Ovary (tissue), 9 donors: ENCODE data around the gene FGFRL1. TPM values are rescaled to one million over a fixed set of nuclear protein-coding genes. Genes with fewer than 3 reads are reported as not detected.

ENCODE experiments used
- DNase-seq, 5 donors: peaks; one replicate each; pipeline ENCODE4 v3.0.0-alpha.2; 2019 to 2020
- H3K27ac ChIP-seq, 2 donors: fragments of 200-600 bp; one replicate each; pipeline versions ENCODE4 v1.5.1 to v1.8.0; 2019 to 2022
- H3K27me3 ChIP-seq: fragments of 200-600 bp; one replicate; pipeline ENCODE4 v1.8.0; 2022
- H3K36me3 ChIP-seq: fragments of 200-600 bp; sonication (generic); one replicate; pipeline ENCODE4 v1.5.1; 2019
- H3K4me1 ChIP-seq: one replicate; pipeline ENCODE4 v1.8.1; 2013; ENCODE audit warnings: mild to moderate bottlenecking, moderate library complexity; ENCODE audit not compliant: insufficient read depth
- H3K4me3 ChIP-seq: fragments of 200-600 bp; sonication (generic); one replicate; pipeline ENCODE4 v1.5.1; 2017
- H3K9me3 ChIP-seq, 2 donors: fragments of 200-600 bp in 1 of 2; sonication (generic) in 1 of 2; one replicate each; pipeline versions ENCODE4 v1.5.1 to v1.8.1; 2013 to 2019; ENCODE audit warnings: mild to moderate bottlenecking in 1 of 2, moderate library complexity in 1 of 2
- EP300 ChIP-seq: sonication (generic); formaldehyde crosslinking; IDR thresholded peaks from one replicate; pipeline ENCODE4 v1.6.1; 2017; ENCODE audit warnings: antibody characterized with exemption
- POLR2A ChIP-seq: fragments of 450-650 bp; IDR thresholded peaks from one replicate; pipeline ENCODE4 v1.6.1; 2017; ENCODE audit warnings: antibody characterized with exemption, mild to moderate bottlenecking, moderate library complexity
- WGBS, 3 donors: extraction: QIAGEN DNeasy Blood & Tissue Kit in 1 of 3; methylation state at CpG; one replicate each; pipeline versions ENCODE4 v1.1.5 to v1.1.7; 2013 to 2017; 5-methylcytosine and 5-hydroxymethylcytosine counted together
- intact Hi-C, 4 donors: fragments of 100-400 bp; cut with DNase I; formaldehyde crosslinking; loops; one replicate each; pipeline versions ENCODE4 v1.11.0 to v1.15.1; 2022 to 2023
- polyA plus RNA-seq, 2 donors: library from polyadenylated mRNA; stranded (reverse); fragments of 200-250 nt in 1 of 2; fragments of 350-450 nt in 1 of 2; fragmentation: Illumina TruSeq in 1 of 2; extraction: RNeasy Lipid Tissue Mini Kit (QIAGEN cat#74804) in 1 of 2; gene quantifications; one replicate each; pipeline ENCODE4 v1.2.3, GENCODE V29; 2013 to 2014
- total RNA-seq, 7 donors: library from RNA; depleted of rRNA in 2 of 7; stranded (reverse); fragments of >200 nt in 2 of 7; fragmentation: NEBNext Ultra II Directional in 3 of 7; extraction: Animal tissue kit (Norgen Biotek cat#: 25700) in 3 of 7; gene quantifications; one replicate each; pipeline versions ENCODE4 v1.1.0 to v1.2.4, GENCODE V29; 2016 to 2023
- TF ChIP-seq, protein P1 (sequence below), 3 donors: fragments of 450-650 bp in 2 of 3; fragments of 200-600 bp in 1 of 3; IDR thresholded peaks; one replicate each; pipeline versions ENCODE4 v1.5.1 to v1.8.0; 2016 to 2022; ENCODE audit warnings: antibody characterized with exemption in 3 of 3, mild to moderate bottlenecking in 1 of 3
- donor health status: DM: no; HTN: no; CAD: no; lungs with moderate emphysema.
- donor health status: DM: no; HTN: no; CAD: no.
- donor health status: Bipolar disorder and iron deficiency.
- donor health status: DM: yes; HTN: yes; CAD: no.
- donor health status: DM: no; HTN: no; CAD: no.
- donor health status: DM: yes; HTN: yes; CAD: no.

FGFRL1 gene
- total and polyA plus RNA-seq, 9 donors, result 23.4 to 59.1 (median 38.7) TPM

DNA sequence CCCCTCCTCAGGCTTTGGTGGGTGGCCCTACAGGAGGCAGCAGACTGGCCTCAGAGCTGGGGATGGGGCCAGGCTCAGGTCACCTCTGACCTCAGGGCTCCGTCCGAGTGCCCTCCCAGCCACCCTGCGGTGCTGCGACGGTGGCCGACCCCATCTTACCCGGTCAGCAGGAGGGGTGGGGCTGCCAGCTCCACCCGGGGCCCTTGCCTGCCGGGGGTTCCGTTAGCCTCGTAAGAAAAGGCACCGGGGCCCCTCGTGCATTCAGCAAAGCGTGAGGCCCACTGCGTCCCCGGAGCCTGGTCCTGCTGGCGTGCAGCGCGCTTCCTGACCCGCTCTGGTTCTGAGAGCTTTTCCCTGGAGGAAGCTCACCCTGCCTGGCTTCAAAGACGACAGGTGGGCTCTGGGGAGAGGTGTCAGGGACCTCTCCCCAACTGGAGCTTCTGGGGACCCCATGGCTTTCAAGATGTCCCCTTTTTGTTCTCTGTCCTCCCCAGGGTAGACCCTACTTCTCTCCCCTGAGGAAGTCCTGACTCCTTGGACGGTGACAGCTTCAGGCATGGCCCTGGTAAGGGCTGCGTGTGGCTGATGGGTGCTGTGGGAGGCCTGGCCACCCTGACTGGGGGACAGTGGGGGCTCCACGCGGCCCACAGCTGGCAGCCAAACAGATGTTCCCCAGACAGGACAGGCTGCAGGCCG, 15.9 kb downstream of the FGFRL1 start:
- Histone ChIP-seq H3K4me3 (no peak overlapping the region), H3K36me3 (no peaks in the 10 kb centered on the region), H3K27ac (no peak overlapping the region), H3K27me3 (no peaks in the 10 kb centered on the region), H3K9me3 (no peaks in the 10 kb centered on the region), H3K4me1 (peaks cover 9% of the 10 kb centered on the region)
- 71 to 78% (median 72%) methylated on average over 26 of the region's 26 CpGs for WGBS, 3 donors
- DNase-seq, result no peak
- TF ChIP-seq EP300, result no peak
- TF ChIP-seq, protein P1, sequence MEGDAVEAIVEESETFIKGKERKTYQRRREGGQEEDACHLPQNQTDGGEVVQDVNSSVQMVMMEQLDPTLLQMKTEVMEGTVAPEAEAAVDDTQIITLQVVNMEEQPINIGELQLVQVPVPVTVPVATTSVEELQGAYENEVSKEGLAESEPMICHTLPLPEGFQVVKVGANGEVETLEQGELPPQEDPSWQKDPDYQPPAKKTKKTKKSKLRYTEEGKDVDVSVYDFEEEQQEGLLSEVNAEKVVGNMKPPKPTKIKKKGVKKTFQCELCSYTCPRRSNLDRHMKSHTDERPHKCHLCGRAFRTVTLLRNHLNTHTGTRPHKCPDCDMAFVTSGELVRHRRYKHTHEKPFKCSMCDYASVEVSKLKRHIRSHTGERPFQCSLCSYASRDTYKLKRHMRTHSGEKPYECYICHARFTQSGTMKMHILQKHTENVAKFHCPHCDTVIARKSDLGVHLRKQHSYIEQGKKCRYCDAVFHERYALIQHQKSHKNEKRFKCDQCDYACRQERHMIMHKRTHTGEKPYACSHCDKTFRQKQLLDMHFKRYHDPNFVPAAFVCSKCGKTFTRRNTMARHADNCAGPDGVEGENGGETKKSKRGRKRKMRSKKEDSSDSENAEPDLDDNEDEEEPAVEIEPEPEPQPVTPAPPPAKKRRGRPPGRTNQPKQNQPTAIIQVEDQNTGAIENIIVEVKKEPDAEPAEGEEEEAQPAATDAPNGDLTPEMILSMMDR (IDR thresholded peaks at IDR 0.05), result no peak
- no peak for TF ChIP-seq POLR2A
- intact Hi-C loops, result no loop called here

DNA sequence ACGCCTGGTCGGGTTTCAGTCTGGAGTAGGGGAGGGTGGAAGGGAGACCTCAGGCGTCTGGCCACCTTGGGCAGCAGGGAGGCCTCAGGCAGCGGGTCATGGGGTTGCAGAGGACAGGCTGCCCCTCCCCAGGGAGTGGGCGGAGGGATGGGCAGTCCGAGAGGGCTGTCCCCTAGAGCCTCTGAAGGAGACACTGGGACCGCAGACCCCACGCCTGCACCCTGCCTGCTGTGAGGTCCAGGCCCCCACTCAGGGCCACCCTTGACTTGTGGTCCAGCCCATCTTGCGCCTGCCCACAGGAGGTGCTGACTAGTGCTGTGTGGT, 16.5 kb downstream of the FGFRL1 start:
- H3K27me3 ChIP-seq, result no peaks in the 10 kb centered on the region
- peaks cover 9% of the 10 kb centered on the region for H3K4me1 ChIP-seq
- H3K27ac ChIP-seq, result no peak overlapping the region
- TF ChIP-seq POLR2A, result no peak
- TF ChIP-seq, protein P1 (IDR thresholded peaks at IDR 0.05), result no peak
- no peak for TF ChIP-seq EP300
- H3K9me3 ChIP-seq, result no peaks in the 10 kb centered on the region
- intact Hi-C loops, result no loop called here
- H3K4me3 ChIP-seq, result no peak overlapping the region
- 62 to 69% (median 69%) methylated on average over 9 of the region's 9 CpGs for WGBS, 3 donors
- no peaks in the 10 kb centered on the region for H3K36me3 ChIP-seq
- DNase-seq, result no peak

- intact Hi-C loops, result no loop called here
Observed at GRCh38 chr4:1028574-1029220, 17.3 kb downstream of the FGFRL1 start.

DNA sequence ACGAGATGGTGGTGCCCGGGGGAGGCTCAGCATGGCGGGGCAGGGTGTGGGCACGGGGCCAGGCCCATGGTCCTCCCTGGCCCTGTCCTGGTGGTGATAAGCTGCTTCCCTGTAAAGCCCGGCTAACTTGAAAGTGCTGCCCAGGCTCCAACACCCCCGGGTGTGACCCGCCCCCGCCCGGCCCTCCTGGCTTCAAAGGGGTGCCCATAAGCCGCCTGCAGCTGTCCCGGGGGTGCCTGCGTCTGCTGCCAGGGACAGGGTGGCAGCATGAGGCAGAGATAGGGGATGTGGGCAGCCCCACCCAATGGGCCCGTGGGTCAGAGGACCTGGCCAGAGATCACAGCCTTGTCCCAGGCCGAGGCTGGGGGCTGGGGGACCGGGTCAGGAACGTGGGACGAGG, 18.1 kb downstream of the FGFRL1 start:
- intact Hi-C loops, result no loop called here
- peak in 1 of 5 donors; percentile 50 for DNase-seq
- Histone ChIP-seq H3K36me3 (no peaks in the 10 kb centered on the region), H3K4me3 (no peak overlapping the region), H3K27me3 (no peaks in the 10 kb centered on the region), H3K9me3 (no peaks in the 10 kb centered on the region), H3K4me1 (peaks cover 20% of the 10 kb centered on the region), H3K27ac (no peak overlapping the region)
- TF ChIP-seq POLR2A (no peak), EP300 (no peak)
- TF ChIP-seq, protein P1 (IDR thresholded peaks at IDR 0.05), result no peak
- 31 to 38% (median 33%) methylated on average over 10 to 17 of the region's 17 CpGs for WGBS, 3 donors

More at GRCh38 chr4:1028574-1029220, 17.3 kb downstream of the FGFRL1 start:
- Histone ChIP-seq H3K27ac (peak overlapping the region in 1 of 2 donors; percentile 12), H3K9me3 (no peaks in the 10 kb centered on the region), H3K36me3 (no peaks in the 10 kb centered on the region), H3K27me3 (no peaks in the 10 kb centered on the region), H3K4me1 (peaks cover 13% of the 10 kb centered on the region), H3K4me3 (no peak overlapping the region)
- TF ChIP-seq EP300 (no peak), POLR2A (no peak)
- TF ChIP-seq, protein P1 (IDR thresholded peaks at IDR 0.05), result no peak
- WGBS, 3 donors, result 77 to 85% (median 80%) methylated on average over 33 to 36 of the region's 36 CpGs
- no peak for DNase-seq
